AG09319 (cell line): Measurements from ENCODE around the gene ADGRL2.

Experiments
- DNase-seq: peaks from one replicate; pipeline ENCODE4 v3.0.0-alpha.2; 2010; ENCODE audit warnings: low read depth; ENCODE audit errors: extremely low read depth
- TF ChIP-seq, protein P1 (sequence below): IDR thresholded peaks from 2 replicates; pipeline ENCODE4 v1.5.1; 2011; ENCODE audit warnings: low read depth, mild to moderate bottlenecking, inconsistent platforms, low read length, moderate library complexity

ADGRL2 gene

GRCh38 chr1:81800695-81801650 lies at the start of gene ADGRL2:
Gene ADGRL2 (plus strand): TSS chr1:81800934. CDS start chr1:81836985, 36,051 bp downstream.
- TF ChIP-seq, protein P1, sequence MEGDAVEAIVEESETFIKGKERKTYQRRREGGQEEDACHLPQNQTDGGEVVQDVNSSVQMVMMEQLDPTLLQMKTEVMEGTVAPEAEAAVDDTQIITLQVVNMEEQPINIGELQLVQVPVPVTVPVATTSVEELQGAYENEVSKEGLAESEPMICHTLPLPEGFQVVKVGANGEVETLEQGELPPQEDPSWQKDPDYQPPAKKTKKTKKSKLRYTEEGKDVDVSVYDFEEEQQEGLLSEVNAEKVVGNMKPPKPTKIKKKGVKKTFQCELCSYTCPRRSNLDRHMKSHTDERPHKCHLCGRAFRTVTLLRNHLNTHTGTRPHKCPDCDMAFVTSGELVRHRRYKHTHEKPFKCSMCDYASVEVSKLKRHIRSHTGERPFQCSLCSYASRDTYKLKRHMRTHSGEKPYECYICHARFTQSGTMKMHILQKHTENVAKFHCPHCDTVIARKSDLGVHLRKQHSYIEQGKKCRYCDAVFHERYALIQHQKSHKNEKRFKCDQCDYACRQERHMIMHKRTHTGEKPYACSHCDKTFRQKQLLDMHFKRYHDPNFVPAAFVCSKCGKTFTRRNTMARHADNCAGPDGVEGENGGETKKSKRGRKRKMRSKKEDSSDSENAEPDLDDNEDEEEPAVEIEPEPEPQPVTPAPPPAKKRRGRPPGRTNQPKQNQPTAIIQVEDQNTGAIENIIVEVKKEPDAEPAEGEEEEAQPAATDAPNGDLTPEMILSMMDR, result no peak
- peak; percentile 90 for DNase-seq

GRCh38 chr1:81752840-81753239 lies 47.9 kb upstream of the ADGRL2 start:
- TF ChIP-seq, protein P1, result no peak
- no peak for DNase-seq

DNA sequence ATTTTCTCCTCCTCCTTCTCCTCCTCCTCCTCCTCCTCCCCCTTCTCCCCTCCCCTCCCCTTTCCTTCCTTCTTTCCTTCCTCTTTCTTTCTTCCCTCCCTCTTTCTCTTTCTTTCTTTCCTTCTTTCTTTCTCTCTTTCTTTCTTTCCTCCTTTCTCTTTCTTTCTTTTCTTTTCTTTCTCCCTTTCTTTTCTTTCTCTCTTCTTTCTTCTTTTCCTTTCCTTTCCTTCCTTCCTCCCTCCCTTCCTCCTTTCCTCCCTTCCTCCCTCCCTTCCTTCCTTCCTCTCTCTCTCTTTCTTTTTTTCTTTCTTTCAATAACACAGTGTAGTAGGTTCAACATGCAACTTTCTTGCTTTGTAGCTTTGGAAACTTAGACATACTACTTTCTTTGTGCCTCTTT lies 46.3 kb upstream of the ADGRL2 start:
- TF ChIP-seq, protein P1, result no peak
- DNase-seq, result no peak

DNA sequence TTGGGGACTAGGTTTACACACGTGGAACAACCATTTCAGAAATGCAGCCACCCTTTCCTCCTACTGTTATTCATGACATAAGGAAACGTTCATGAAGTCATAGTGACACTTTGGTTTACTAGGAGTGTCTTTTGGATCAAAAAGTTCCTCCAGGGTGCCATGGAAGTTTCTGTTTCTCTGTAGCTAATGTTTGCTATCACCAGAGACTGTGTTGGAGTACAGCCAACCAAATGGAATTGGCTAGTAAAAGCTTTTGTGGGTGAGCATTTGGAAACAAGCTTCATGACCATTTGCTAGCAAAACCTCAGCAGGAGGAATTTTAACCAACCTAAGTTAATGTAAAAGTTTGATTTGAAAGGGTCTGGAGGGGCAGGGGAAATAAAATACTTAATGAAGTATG lies 43.9 kb upstream of the ADGRL2 start:
- TF ChIP-seq, protein P1, result no peak
- no peak for DNase-seq

- TF ChIP-seq, protein P1, result no peak
- DNase-seq, result peak; percentile 31
These were observed 43.2 kb upstream of the ADGRL2 start for GRCh38 chr1:81757398-81758020.

- TF ChIP-seq, protein P1, result no peak
- no peak for DNase-seq
These were observed 42.6 kb upstream of the ADGRL2 start for GRCh38 chr1:81758181-81758580.
